GM21447 (cell line): ENCODE measurements around the gene PRKN.
"Not testable (repeated sequence)": the region's sequence is repeated elsewhere in the genome, so short reads cannot be mapped to it uniquely, and the experiment has no call there.

Experiments
- ATAC-seq: cut with Tn5 transposase; IDR thresholded peaks from one replicate; pipeline ENCODE4 v1.9.1; 2021; ENCODE audit not compliant: unreplicated experiment

The PRKN gene

GRCh38 chr6:161351858-161352257, 1375.7 kb downstream of the PRKN start:
- ATAC-seq: no peak

GRCh38 chr6:161349886-161350285, 1377.7 kb downstream of the PRKN start:
- ATAC-seq: no peak

GRCh38 chr6:161348628-161348994, 1379.0 kb downstream of the PRKN start:
- no peak for ATAC-seq

GRCh38 chr6:161347988-161348627, 1379.5 kb downstream of the PRKN start:
- ATAC-seq: no peak

- no peak for ATAC-seq
Observed at GRCh38 chr6:161347125-161347524, 1380.4 kb downstream of the PRKN start.

- ATAC-seq: no peak
Observed at GRCh38 chr6:161346717-161347116, 1380.8 kb downstream of the PRKN start.

GRCh38 chr6:161344626-161345025, 1382.9 kb downstream of the PRKN start:
- no peak for ATAC-seq

GRCh38 chr6:161342039-161342438, 1385.5 kb downstream of the PRKN start:
- ATAC-seq: no peak

- no peak for ATAC-seq
Observed at GRCh38 chr6:161341638-161342037, 1385.9 kb downstream of the PRKN start.

- no peak for ATAC-seq
Observed at GRCh38 chr6:161338015-161338414, 1389.6 kb downstream of the PRKN start.

GRCh38 chr6:161336479-161336878, 1391.1 kb downstream of the PRKN start:
- ATAC-seq: no peak

- no peak for ATAC-seq
Observed at GRCh38 chr6:161333410-161333809, 1394.2 kb downstream of the PRKN start.

GRCh38 chr6:161331402-161332081, 1396.0 kb downstream of the PRKN start:
- not testable (repeated sequence) for ATAC-seq

- no peak for ATAC-seq
Observed at GRCh38 chr6:161327360-161327953, 1400.1 kb downstream of the PRKN start.

GRCh38 chr6:161319231-161319630, 1408.3 kb downstream of the PRKN start:
- no peak for ATAC-seq

- ATAC-seq: no peak
Observed at GRCh38 chr6:161318456-161318855, 1409.1 kb downstream of the PRKN start.

GRCh38 chr6:161316531-161316930, 1411.0 kb downstream of the PRKN start:
- no peak for ATAC-seq

- ATAC-seq: not testable (repeated sequence)
Observed at GRCh38 chr6:161315246-161315917, 1412.2 kb downstream of the PRKN start.

- ATAC-seq: not testable (repeated sequence)
Observed at GRCh38 chr6:161314541-161315245, 1412.9 kb downstream of the PRKN start.

- ATAC-seq: no peak
Observed at GRCh38 chr6:161313940-161314509, 1413.5 kb downstream of the PRKN start.

GRCh38 chr6:161313475-161313874, 1414.1 kb downstream of the PRKN start:
- ATAC-seq: not testable (repeated sequence)
